Body of pancreas (tissue), 4 donors: ENCODE measurements around the gene LARP1.

Experiments used
- CTCF ChIP-seq, 7 experiments: fragments of 450-650 bp in 4 of 7; fragments of 200-600 bp in 3 of 7; sonication (generic) in 3 of 7; IDR thresholded peaks; one replicate each; pipeline ENCODE4 v1.5.1; 2016 to 2019; ENCODE audit warnings: antibody characterized with exemption in 7 of 7
- POLR2A ChIP-seq, 3 donors: fragments of 450-650 bp; IDR thresholded peaks; one replicate each; pipeline ENCODE4 v1.6.1; 2016; ENCODE audit warnings: antibody characterized with exemption in 3 of 3, mild to moderate bottlenecking in 2 of 3

- TF ChIP-seq POLR2A (IDR thresholded peaks at IDR 0.05) (no peak), CTCF (IDR thresholded peaks at IDR 0.05) (no peak)
Observed at GRCh38 chr5:154729613-154730012, 25.6 kb upstream of the LARP1 start.
